HL-60 (cell line): ENCODE measurements around the gene CCNJL.
A peak's percentile ranks its signal among the peaks of the same experiment; 100 is the strongest.

ENCODE experiments used
- DNase-seq, 2 experiments: peaks; one replicate each; pipeline ENCODE4 v3.0.0-alpha.2; 2010 to 2020; ENCODE audit warnings: low read depth in 1 of 2, low spot score in 1 of 2
- H3K27ac ChIP-seq: fragments of 250-450 bp; sonication (Bioruptor Pico); replicated peaks from 2 replicates; pipeline ENCODE4 v1.5.1; 2020; ENCODE audit warnings: mild to moderate bottlenecking, moderate library complexity
- H3K27me3 ChIP-seq: fragments of 250-450 bp; sonication (Bioruptor Pico); 2 replicates; pipeline ENCODE4 v1.5.1; 2021; ENCODE audit warnings: mild to moderate bottlenecking, moderate library complexity; ENCODE audit not compliant: insufficient read depth, poor library complexity, severe bottlenecking
- H3K4me3 ChIP-seq: replicated peaks from 2 replicates; pipeline ENCODE4 v1.5.1; 2011; ENCODE audit warnings: mild to moderate bottlenecking, control low read depth, low read length; ENCODE audit not compliant: insufficient read depth
- CTCF ChIP-seq: IDR thresholded peaks from one replicate; pipeline ENCODE4 v1.5.1; 2011; ENCODE audit warnings: low read length, control low read depth, inconsistent platforms; ENCODE audit not compliant: insufficient read depth
- GABPA ChIP-seq: IDR thresholded peaks from 2 replicates; pipeline ENCODE4 v1.6.1; 2012; ENCODE audit warnings: low read depth
- POLR2AphosphoS5 ChIP-seq: IDR thresholded peaks from 2 replicates; pipeline ENCODE4 v1.6.1; 2012; ENCODE audit warnings: low read depth
- REST ChIP-seq: IDR thresholded peaks from 2 replicates; pipeline ENCODE4 v1.6.1; 2012; ENCODE audit warnings: low read depth; ENCODE audit not compliant: insufficient replicate concordance
- SPI1 ChIP-seq: IDR thresholded peaks from 2 replicates; pipeline ENCODE4 v1.6.1; 2012; ENCODE audit warnings: low read depth, mild to moderate bottlenecking, borderline replicate concordance

Gene CCNJL

DNA sequence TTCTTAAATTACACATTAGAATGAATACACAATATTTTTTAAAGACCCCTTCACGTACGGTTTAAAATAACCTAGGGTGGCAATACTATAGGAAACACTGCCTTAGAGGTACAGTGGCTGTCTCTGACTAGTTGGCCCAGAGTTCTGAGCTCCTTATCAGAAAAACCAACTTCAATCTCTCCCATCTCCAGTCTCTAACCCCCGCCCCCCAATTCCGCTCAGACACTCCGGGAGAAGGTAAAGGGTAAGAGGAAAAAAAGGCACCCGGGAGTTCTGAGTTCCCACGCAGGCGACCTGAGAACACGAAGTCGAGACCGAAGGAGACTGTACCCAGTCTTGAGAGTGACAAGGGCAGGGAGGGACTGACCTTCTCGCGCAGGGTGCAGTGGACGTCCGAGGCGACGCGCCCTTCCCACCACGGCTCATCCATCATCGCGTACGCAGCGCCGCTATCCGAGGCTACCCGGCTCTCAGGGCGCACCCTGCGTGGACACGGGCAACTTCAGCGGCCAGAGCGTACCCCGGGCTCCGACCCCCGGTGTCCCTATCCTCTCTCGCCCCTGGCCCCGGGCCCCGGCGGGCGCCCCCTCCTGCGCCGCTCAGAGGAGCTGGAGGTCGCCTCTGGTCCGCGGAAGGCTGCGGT, 752 bp downstream of the CCNJL start:
- peak overlapping the region; percentile 42 for H3K4me3 ChIP-seq
- peaks cover 32% of the 10 kb centered on the region for H3K27me3 ChIP-seq
- TF ChIP-seq CTCF, result no peak
- no peak for TF ChIP-seq SPI1
- TF ChIP-seq POLR2AphosphoS5, result no peak
- no peak for TF ChIP-seq GABPA
- no peak for TF ChIP-seq REST
- no peak overlapping the region for H3K27ac ChIP-seq
- DNase-seq, result no peak

DNA sequence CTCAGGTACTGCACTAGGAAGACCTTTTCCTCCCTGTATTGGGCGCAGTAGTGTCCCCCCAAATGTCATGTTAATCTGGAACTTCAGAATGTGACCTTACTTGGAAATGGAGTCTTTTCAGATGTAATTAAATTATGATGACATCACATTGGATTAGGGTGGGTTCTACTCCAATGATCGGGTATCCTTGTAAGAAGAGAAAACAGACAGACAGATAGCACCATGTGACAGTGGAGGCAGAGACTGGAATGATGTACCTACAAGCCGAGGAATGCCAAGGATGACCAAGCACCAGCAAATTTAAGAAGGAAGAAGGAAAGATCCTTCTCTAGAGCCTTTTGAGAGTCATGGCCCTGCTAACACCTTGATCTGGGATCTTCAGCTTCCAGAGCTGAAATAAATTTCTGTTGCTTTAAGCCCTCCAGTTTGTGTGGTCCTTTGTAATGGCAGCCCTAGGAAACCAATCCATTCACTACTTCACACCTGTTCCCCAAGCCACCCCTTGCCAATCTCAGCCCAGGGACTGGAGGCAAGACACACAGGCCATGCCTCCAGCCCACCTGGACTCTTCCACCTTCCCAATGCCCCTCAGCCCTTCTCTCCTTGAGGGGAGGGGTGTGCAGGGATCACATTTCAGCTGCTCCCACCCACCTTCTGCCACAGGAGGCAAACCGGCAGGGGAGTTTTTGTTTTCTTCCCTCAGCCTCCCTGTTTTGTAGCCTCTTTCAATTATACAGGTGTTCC, 1.6 kb downstream of the CCNJL start:
- no peak for TF ChIP-seq CTCF
- no peak for TF ChIP-seq SPI1
- no peak for TF ChIP-seq POLR2AphosphoS5
- no peak for TF ChIP-seq REST
- TF ChIP-seq GABPA, result no peak
- Histone ChIP-seq H3K27me3 (peaks cover 35% of the 10 kb centered on the region), H3K4me3 (no peak overlapping the region), H3K27ac (no peak overlapping the region)
- DNase-seq, result no peak

GRCh38 chr5:160310140-160310539, 2.2 kb downstream of the CCNJL start:
- DNase-seq, result no peak
- peaks cover 35% of the 10 kb centered on the region for H3K27me3 ChIP-seq

More at GRCh38 chr5:160310140-160310539, 2.2 kb downstream of the CCNJL start:
- H3K4me3 ChIP-seq, result no peak overlapping the region
- H3K27ac ChIP-seq, result no peak overlapping the region
- TF ChIP-seq GABPA (no peak), POLR2AphosphoS5 (no peak), REST (no peak), CTCF (no peak), SPI1 (no peak)
